HG02938 (cell line): ENCODE measurements around the gene PLPPR2.
"Not testable (repeated sequence)": the region's sequence is repeated elsewhere in the genome, so short reads cannot be mapped to it uniquely, and the experiment has no call there.

Experiments
- ATAC-seq: cut with Tn5 transposase; IDR thresholded peaks from one replicate; pipeline ENCODE4 v1.9.1; 2021; ENCODE audit warnings: mild to moderate bottlenecking, moderate library complexity; ENCODE audit not compliant: unreplicated experiment

The PLPPR2 gene

GRCh38 chr19:11355160-11356073 lies at the start of gene PLPPR2:
Gene PLPPR2 (plus strand): TSS chr19:11355432. CDS start chr19:11357674, 2,242 bp downstream.
- ATAC-seq = no peak

GRCh38 chr19:11306337-11306736 lies 48.9 kb upstream of the PLPPR2 start:
- ATAC-seq = no peak

- ATAC-seq = not testable (repeated sequence)
Observed at GRCh38 chr19:11320278-11320995, 34.8 kb upstream of the PLPPR2 start.

- ATAC-seq = no peak
Observed at GRCh38 chr19:11321191-11322126, 33.8 kb upstream of the PLPPR2 start.

GRCh38 chr19:11322269-11323024 lies 32.8 kb upstream of the PLPPR2 start:
- ATAC-seq = no peak

GRCh38 chr19:11323601-11324078 lies 31.6 kb upstream of the PLPPR2 start:
- no peak for ATAC-seq

GRCh38 chr19:11324079-11324661 lies 31.1 kb upstream of the PLPPR2 start:
- ATAC-seq = no peak

GRCh38 chr19:11324748-11325389 lies 30.4 kb upstream of the PLPPR2 start:
- no peak for ATAC-seq

GRCh38 chr19:11325544-11325943 lies 29.7 kb upstream of the PLPPR2 start:
- no peak for ATAC-seq

- no peak for ATAC-seq
Observed at GRCh38 chr19:11330127-11330526, 25.1 kb upstream of the PLPPR2 start.

- ATAC-seq = no peak
Observed at GRCh38 chr19:11331502-11331901, 23.7 kb upstream of the PLPPR2 start.

GRCh38 chr19:11332822-11333221 lies 22.4 kb upstream of the PLPPR2 start:
- ATAC-seq = no peak

GRCh38 chr19:11333838-11334237 lies 21.4 kb upstream of the PLPPR2 start:
- not testable (repeated sequence) for ATAC-seq

- no peak for ATAC-seq
Observed at GRCh38 chr19:11335449-11336146, 19.6 kb upstream of the PLPPR2 start.

- ATAC-seq = no peak
Observed at GRCh38 chr19:11337080-11337479, 18.2 kb upstream of the PLPPR2 start.

- ATAC-seq = no peak
Observed at GRCh38 chr19:11338121-11338520, 17.1 kb upstream of the PLPPR2 start.

- no peak for ATAC-seq
Observed at GRCh38 chr19:11338569-11339253, 16.5 kb upstream of the PLPPR2 start.
